Fibroblast of the aortic adventitia (primary cell): ENCODE results near the gene DUSP16. TPM values are rescaled to one million over a fixed set of nuclear protein-coding genes. Genes with fewer than 3 reads are reported as not detected.

Source experiments
- DNase-seq: peaks from one replicate; pipeline ENCODE4 v3.0.0-alpha.2; 2010; ENCODE audit warnings: low read depth
- H3K4me3 ChIP-seq: 2 replicates; pipeline ENCODE4 v1.5.1; 2011; ENCODE audit warnings: low read depth, mild to moderate bottlenecking, control low read depth, low read length, moderate library complexity
- CTCF ChIP-seq: IDR thresholded peaks from 2 replicates; pipeline ENCODE4 v1.5.1; 2011; ENCODE audit warnings: mild to moderate bottlenecking, low read length, control low read depth, inconsistent platforms; ENCODE audit not compliant: insufficient read depth
- total RNA-seq: library from RNA; depleted of rRNA; stranded (reverse); fragments of >200 nt; gene quantifications from 2 replicates; pipeline ENCODE4 v1.2.3, GENCODE V29; 2012; ENCODE audit warnings: low replicate concordance

The DUSP16 gene
- total RNA-seq, 1 donor: 6.8 TPM

GRCh38 chr12:12439636-12440035, 123.0 kb downstream of the DUSP16 start:
- no peak for TF ChIP-seq CTCF
- H3K4me3 ChIP-seq: no peak overlapping the region
- DNase-seq: peak; percentile 92

GRCh38 chr12:12436831-12437345, 125.8 kb downstream of the DUSP16 start:
- TF ChIP-seq CTCF: no peak
- H3K4me3 ChIP-seq: no peak overlapping the region
- peak; percentile 47 for DNase-seq

GRCh38 chr12:12433203-12433731, 129.4 kb downstream of the DUSP16 start:
- no peak for DNase-seq
- no peak overlapping the region for H3K4me3 ChIP-seq
- TF ChIP-seq CTCF: no peak

- H3K4me3 ChIP-seq: no peak overlapping the region
- DNase-seq: peak; percentile 87
- TF ChIP-seq CTCF: no peak
Observed at GRCh38 chr12:12432364-12432763, 130.3 kb downstream of the DUSP16 start.

GRCh38 chr12:12428961-12429657, 133.6 kb downstream of the DUSP16 start:
- no peak for TF ChIP-seq CTCF
- H3K4me3 ChIP-seq: no peak overlapping the region
- DNase-seq: no peak

- no peak for TF ChIP-seq CTCF
- H3K4me3 ChIP-seq: no peak overlapping the region
- DNase-seq: no peak
Observed at GRCh38 chr12:12428047-12428446, 134.6 kb downstream of the DUSP16 start.

GRCh38 chr12:12427568-12427967, 135.1 kb downstream of the DUSP16 start:
- TF ChIP-seq CTCF: no peak
- no peak overlapping the region for H3K4me3 ChIP-seq
- DNase-seq: no peak
